Measurements from ENCODE around the gene SHROOM3. TPM values are rescaled to one million over a fixed set of nuclear protein-coding genes. Genes with fewer than 3 reads are reported as not detected.

The SHROOM3 gene
- total and polyA plus RNA-seq, 2 donors (not counting 1 experiment from before 2014, with no cell fraction given), result 0.91 to 1.5 TPM

GRCh38 chr4:76443376-76443775, 8.3 kb downstream of the SHROOM3 start:
- Histone ChIP-seq H4K20me1 (ENCODE audit: control insufficient read depth, insufficient read depth, low read length, poor library complexity, severe bottlenecking) (no peaks in the 10 kb centered on the region), H2AFZ (ENCODE audit: insufficient read depth, low read depth, low read length, poor library complexity, severe bottlenecking) (no peak overlapping the region), H3K27ac (ENCODE audit: low read length in 2 of 2) (no peak overlapping the region), H3K4me1 (ENCODE audit: control insufficient read depth in 2 of 2, insufficient read depth in 2 of 2, low read length in 2 of 2) (no peaks in the 10 kb centered on the region), H3K4me2 (replicated peaks; ENCODE audit: low read depth, low read length, poor library complexity, severe bottlenecking) (no peak overlapping the region), H3K36me3 (replicated peaks in 1 of 2; ENCODE audit: control extremely low read depth in 1 of 2, control insufficient read depth in 1 of 2, extremely low read depth in 1 of 2, insufficient read depth in 2 of 2, low read length in 1 of 2) (no peaks in the 10 kb centered on the region), H3K4me3 (ENCODE audit: control extremely low read depth in 1 of 5, extremely low read depth in 1 of 5, insufficient read depth in 1 of 5, low read depth in 2 of 5, low read length in 4 of 5) (no peak overlapping the region), H3K79me2 (ENCODE audit: control insufficient read depth, insufficient read depth, low read length) (no peaks in the 10 kb centered on the region), H3K9me3 (ENCODE audit: control extremely low read depth in 1 of 3, control insufficient read depth in 2 of 3, insufficient read depth in 1 of 3, low read length in 2 of 3) (peaks cover 0 to 1% (median 0%) of the 10 kb centered on the region in 3 donors), H3K27me3 (replicated peaks in 1 of 4; ENCODE audit: control extremely low read depth in 1 of 4, control insufficient read depth in 3 of 4, insufficient read depth in 4 of 4, low read length in 3 of 4) (peaks cover 0 to 3% (median 1%) of the 10 kb centered on the region in 4 experiments), H3K9ac (ENCODE audit: low read length) (no peak overlapping the region)
- DNase-seq, result no peak
- intact Hi-C loops (cut with micrococcal nuclease), result no loop called here
- no peak overlapping the region for H3K27ac Mint-ChIP-seq
- ChIA-PET POLR2A (no interaction called here), CTCF (interaction anchor here (1.0 to 1.3 kb wide), 2 partner anchors 12 to 235 kb away, joined by 3 to 5 read pairs; no protein-coding TSS in a partner anchor)
- H3K4me3 Mint-ChIP-seq, result no peak overlapping the region
- H3K4me1 Mint-ChIP-seq, result no peaks in the 10 kb centered on the region
- peaks cover 8% of the 10 kb centered on the region for H3K27me3 Mint-ChIP-seq
- TF ChIP-seq, protein P1, sequence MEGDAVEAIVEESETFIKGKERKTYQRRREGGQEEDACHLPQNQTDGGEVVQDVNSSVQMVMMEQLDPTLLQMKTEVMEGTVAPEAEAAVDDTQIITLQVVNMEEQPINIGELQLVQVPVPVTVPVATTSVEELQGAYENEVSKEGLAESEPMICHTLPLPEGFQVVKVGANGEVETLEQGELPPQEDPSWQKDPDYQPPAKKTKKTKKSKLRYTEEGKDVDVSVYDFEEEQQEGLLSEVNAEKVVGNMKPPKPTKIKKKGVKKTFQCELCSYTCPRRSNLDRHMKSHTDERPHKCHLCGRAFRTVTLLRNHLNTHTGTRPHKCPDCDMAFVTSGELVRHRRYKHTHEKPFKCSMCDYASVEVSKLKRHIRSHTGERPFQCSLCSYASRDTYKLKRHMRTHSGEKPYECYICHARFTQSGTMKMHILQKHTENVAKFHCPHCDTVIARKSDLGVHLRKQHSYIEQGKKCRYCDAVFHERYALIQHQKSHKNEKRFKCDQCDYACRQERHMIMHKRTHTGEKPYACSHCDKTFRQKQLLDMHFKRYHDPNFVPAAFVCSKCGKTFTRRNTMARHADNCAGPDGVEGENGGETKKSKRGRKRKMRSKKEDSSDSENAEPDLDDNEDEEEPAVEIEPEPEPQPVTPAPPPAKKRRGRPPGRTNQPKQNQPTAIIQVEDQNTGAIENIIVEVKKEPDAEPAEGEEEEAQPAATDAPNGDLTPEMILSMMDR (IDR thresholded peaks at IDR 0.05), result no peak
- no peak for TF ChIP-seq EZH2 (IDR thresholded peaks at IDR 0.05; ENCODE audit: borderline replicate concordance, insufficient read depth, low read depth, low read length, poor library complexity, severe bottlenecking)
- no CpG with 5 or more reads among the region's 1 CpG for WGBS (ENCODE audit: insufficient coverage)
- no peak for ATAC-seq (ENCODE audit: low read depth)
- H3K9me3 Mint-ChIP-seq (ENCODE audit: insufficient read depth), result no peaks in the 10 kb centered on the region

DNA sequence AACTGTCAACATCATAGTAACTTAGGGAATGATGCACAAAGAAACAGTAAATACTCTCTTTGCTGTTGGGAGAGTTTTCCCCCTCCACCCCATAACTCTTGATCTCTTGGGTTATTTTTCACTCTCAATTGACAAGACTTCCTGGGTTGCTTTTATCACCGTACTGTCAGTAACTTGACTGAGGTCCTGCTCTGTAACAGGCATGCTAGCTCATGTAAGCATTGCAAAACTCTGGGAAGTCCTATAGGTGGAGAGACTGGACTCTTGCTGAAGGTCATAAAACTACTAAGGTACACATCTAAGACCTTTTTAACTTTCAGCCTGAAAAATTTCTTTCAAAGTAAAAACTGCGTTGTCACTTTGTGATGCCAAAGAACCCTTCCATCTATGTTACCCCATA, 10.9 kb downstream of the SHROOM3 start:
- Mint-ChIP-seq H3K4me1 (no peaks in the 10 kb centered on the region), H3K4me3 (no peak overlapping the region), H3K27ac (no peak overlapping the region), H3K27me3 (peaks cover 4% of the 10 kb centered on the region), H3K9me3 (ENCODE audit: insufficient read depth) (no peaks in the 10 kb centered on the region)
- Histone ChIP-seq H4K20me1 (ENCODE audit: control insufficient read depth, insufficient read depth, low read length, poor library complexity, severe bottlenecking) (no peaks in the 10 kb centered on the region), H3K27ac (ENCODE audit: low read length in 2 of 2) (no peak overlapping the region), H3K79me2 (ENCODE audit: control insufficient read depth, insufficient read depth, low read length) (no peaks in the 10 kb centered on the region), H3K4me2 (replicated peaks; ENCODE audit: low read depth, low read length, poor library complexity, severe bottlenecking) (no peak overlapping the region), H2AFZ (ENCODE audit: insufficient read depth, low read depth, low read length, poor library complexity, severe bottlenecking) (no peak overlapping the region), H3K9ac (ENCODE audit: low read length) (no peak overlapping the region), H3K9me3 (ENCODE audit: control extremely low read depth in 1 of 3, control insufficient read depth in 2 of 3, insufficient read depth in 1 of 3, low read length in 2 of 3) (no peaks in the 10 kb centered on the region), H3K27me3 (replicated peaks in 1 of 4; ENCODE audit: control extremely low read depth in 1 of 4, control insufficient read depth in 3 of 4, insufficient read depth in 4 of 4, low read length in 3 of 4) (peaks cover 0 to 3% (median 0%) of the 10 kb centered on the region in 4 experiments), H3K4me3 (ENCODE audit: control extremely low read depth in 1 of 5, extremely low read depth in 1 of 5, insufficient read depth in 1 of 5, low read depth in 2 of 5, low read length in 4 of 5) (no peak overlapping the region), H3K36me3 (replicated peaks in 1 of 2; ENCODE audit: control extremely low read depth in 1 of 2, control insufficient read depth in 1 of 2, extremely low read depth in 1 of 2, insufficient read depth in 2 of 2, low read length in 1 of 2) (no peaks in the 10 kb centered on the region), H3K4me1 (ENCODE audit: control insufficient read depth in 2 of 2, insufficient read depth in 2 of 2, low read length in 2 of 2) (no peaks in the 10 kb centered on the region)
- intact Hi-C loops (cut with micrococcal nuclease), result no loop called here
- ChIA-PET POLR2A (no interaction called here), CTCF (no interaction called here)
- ATAC-seq (ENCODE audit: low read depth), result no peak
- TF ChIP-seq, protein P1 (IDR thresholded peaks at IDR 0.05), result no peak
- TF ChIP-seq EZH2 (IDR thresholded peaks at IDR 0.05; ENCODE audit: borderline replicate concordance, insufficient read depth, low read depth, low read length, poor library complexity, severe bottlenecking), result no peak
- WGBS (ENCODE audit: insufficient coverage), result no CpG with 5 or more reads among the region's 2 CpGs
- no peak for DNase-seq
